Hepatocyte (in vitro differentiated cells): Measurements from ENCODE around the gene MAST4.

Experiments
- EZH2phosphoT487 ChIP-seq: fragments of 200-600 bp; sonication (generic); IDR thresholded peaks from one replicate; pipeline ENCODE4 v1.6.1; 2018; ENCODE audit warnings: antibody characterized with exemption, mild to moderate bottlenecking, low read depth, moderate library complexity; ENCODE audit not compliant: unreplicated experiment, severe bottlenecking
- TF ChIP-seq, protein P1 (sequence below): fragments of 200-600 bp; sonication (generic); IDR thresholded peaks from 2 replicates; pipeline ENCODE4 v1.5.1; 2016; ENCODE audit warnings: antibody characterized with exemption, mild to moderate bottlenecking; ENCODE audit not compliant: poor library complexity

DNA sequence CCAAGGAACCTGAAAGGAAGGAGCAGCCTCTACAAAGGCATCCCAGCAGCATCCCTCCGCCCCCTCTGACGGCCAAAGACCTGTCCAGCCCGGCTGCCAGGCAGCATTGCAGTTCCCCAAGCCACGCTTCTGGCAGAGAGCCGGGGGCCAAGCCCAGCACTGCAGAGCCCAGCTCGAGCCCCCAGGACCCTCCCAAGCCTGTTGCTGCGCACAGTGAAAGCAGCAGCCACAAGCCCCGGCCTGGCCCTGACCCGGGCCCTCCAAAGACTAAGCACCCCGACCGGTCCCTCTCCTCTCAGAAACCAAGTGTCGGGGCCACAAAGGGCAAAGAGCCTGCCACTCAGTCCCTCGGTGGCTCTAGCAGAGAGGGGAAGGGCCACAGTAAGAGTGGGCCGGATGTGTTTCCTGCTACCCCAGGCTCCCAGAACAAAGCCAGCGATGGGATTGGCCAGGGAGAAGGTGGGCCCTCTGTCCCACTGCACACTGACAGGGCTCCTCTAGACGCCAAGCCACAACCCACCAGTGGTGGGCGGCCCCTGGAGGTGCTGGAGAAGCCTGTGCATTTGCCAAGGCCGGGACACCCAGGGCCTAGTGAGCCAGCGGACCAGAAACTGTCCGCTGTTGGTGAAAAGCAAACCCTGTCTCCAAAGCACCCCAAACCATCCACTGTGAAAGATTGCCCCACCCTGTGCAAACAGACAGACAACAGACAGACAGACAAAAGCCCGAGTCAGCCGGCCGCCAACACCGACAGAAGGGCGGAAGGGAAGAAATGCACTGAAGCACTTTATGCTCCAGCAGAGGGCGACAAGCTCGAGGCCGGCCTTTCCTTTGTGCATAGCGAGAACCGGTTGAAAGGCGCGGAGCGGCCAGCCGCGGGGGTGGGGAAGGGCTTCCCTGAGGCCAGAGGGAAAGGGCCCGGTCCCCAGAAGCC is 569.6 kb downstream of the MAST4 start:
- no peak for TF ChIP-seq EZH2phosphoT487
- TF ChIP-seq, protein P1, sequence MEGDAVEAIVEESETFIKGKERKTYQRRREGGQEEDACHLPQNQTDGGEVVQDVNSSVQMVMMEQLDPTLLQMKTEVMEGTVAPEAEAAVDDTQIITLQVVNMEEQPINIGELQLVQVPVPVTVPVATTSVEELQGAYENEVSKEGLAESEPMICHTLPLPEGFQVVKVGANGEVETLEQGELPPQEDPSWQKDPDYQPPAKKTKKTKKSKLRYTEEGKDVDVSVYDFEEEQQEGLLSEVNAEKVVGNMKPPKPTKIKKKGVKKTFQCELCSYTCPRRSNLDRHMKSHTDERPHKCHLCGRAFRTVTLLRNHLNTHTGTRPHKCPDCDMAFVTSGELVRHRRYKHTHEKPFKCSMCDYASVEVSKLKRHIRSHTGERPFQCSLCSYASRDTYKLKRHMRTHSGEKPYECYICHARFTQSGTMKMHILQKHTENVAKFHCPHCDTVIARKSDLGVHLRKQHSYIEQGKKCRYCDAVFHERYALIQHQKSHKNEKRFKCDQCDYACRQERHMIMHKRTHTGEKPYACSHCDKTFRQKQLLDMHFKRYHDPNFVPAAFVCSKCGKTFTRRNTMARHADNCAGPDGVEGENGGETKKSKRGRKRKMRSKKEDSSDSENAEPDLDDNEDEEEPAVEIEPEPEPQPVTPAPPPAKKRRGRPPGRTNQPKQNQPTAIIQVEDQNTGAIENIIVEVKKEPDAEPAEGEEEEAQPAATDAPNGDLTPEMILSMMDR = peak; percentile 73
